RCC 7860 (cell line): ENCODE measurements around the gene ASIC4.

Source experiments
- DNase-seq: peaks from one replicate; pipeline ENCODE4 v3.0.0-alpha.2; 2015; ENCODE audit warnings: low spot score
- FAIRE-seq: peaks from 2 replicates; lab custom pipeline; 2012; peaks lifted over from hg19 to GRCh38; lab: Jason Lieb, UNC

ASIC4 gene

DNA sequence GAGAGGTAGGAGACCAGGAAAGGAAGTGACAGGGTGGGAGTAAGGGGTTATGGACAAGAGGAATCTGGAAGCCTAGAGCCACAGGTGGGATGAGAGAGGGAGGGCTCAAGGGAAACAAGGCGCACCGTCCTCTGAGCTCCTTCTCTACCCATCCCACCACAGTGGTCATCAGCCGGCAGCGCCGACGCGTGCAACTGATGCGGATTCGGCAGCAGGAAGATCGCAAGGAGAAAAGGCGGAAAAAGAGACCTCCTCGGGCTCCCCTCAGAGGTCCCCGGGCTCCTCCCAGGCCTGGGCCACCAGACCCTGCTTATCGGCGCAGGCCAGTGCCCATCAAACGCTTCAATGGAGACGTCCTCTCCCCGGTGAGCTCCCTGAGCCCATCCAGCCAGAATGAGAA, 34.7 kb downstream of the ASIC4 start:
- DNase-seq (no peak), FAIRE-seq (no peak)

- FAIRE-seq (no peak), DNase-seq (no peak)
Observed at GRCh38 chr2:219549619-219550018, 35.3 kb downstream of the ASIC4 start.

GRCh38 chr2:219551441-219552381, 37.4 kb downstream of the ASIC4 start:
- no peak for FAIRE-seq
- DNase-seq: peak; percentile 62

GRCh38 chr2:219552382-219553167, 38.3 kb downstream of the ASIC4 start:
- DNase-seq (peak; percentile 63), FAIRE-seq (no peak)

GRCh38 chr2:219553168-219553417, 38.8 kb downstream of the ASIC4 start:
- no peak for FAIRE-seq

GRCh38 chr2:219553463-219553963, 39.2 kb downstream of the ASIC4 start:
- FAIRE-seq (no peak), DNase-seq (no peak)

More at GRCh38 chr2:219553168-219553417, 38.8 kb downstream of the ASIC4 start:
- no peak for DNase-seq

DNA sequence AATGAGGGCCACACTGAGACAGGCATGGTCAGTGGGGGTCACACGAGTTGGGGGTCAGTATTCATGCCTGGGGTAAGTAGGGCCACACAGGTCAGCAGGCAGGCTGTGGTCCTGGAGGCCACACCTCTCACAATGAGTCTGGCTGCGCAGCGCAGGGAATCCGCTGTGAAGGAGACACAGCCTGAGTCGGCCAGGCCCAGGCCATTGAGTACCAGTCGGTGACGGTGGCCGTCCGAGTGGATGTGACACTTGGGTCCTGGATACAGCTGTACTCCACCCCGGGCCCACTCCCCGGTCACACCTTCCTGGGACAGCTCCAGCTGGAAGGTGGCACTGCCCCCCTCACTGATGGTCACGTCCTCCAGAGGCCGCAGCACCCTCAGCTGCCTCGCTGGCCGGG, 40.1 kb downstream of the ASIC4 start:
- DNase-seq (no peak), FAIRE-seq (no peak)

DNA sequence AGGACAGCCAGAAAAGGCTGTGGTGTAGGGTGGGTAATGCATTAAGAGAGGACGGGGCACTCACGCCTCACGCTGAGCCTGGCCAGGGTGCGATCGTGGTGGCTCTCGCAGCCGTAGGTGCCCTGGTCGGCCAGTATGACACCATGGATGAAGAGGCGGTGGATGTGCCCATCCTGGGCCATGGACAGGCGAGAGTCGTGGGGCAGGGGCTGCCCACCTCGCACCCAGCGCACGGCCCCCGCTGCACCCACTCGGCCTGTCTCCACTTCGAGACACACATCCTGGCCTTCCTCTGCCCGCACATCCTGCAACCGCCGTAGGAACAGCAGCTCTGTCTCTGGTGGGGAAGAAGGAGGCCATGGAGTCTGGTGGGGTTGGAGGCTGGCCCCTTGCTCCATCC, 41.7 kb downstream of the ASIC4 start:
- DNase-seq (no peak), FAIRE-seq (no peak)

- FAIRE-seq (no peak), DNase-seq (no peak)
Observed at GRCh38 chr2:219556413-219556812, 42.1 kb downstream of the ASIC4 start.

GRCh38 chr2:219557320-219557719, 43.0 kb downstream of the ASIC4 start:
- FAIRE-seq: no peak

DNA sequence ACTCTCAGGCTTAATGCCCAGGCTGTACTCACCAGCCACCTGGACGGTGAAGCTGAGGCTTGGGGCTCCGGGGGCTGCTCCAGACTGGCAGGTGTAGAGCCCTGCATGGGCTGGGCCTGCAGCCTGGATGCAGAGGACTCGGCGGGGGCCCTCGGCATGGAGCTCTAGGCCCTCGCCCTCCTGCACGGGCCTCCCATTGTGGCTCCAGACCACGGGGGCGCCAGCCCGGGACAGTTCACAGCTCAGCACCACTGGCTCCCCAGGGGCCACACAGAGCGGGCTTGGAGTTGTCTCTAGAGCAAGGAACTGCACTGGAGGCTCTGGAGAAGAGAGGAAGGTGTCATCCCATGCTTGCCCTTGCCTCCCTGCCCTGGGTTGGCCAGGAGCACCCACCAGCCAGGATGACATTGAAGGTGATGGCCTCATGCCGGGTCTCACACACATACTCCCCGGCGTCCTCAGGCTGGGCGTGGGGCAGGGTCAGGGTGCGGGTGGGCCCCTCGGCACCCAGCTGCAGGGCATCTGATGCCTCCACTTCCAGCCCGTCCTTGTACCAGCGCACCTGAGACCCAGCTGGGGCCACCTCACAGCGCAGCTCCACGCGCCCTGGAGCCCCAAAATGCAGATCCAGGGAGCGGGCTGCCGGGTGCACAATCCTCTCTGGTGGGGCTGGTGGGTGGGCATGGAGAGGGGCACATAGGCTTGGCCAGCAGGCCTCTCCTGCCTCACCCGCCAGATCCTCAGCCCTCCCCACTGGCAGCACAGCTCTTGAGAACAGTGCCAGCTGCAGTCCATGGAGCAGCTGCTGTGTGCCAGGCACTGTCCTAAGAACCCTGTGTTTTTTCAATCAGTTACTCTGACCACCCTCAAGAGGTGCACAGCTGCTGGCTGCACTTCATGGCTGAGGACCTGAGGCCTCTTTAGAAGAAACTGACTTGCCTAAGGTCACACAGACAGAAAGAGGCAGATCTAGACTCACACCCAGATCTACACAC, 43.8 kb downstream of the ASIC4 start:
- FAIRE-seq (no peak), DNase-seq (no peak)

More at GRCh38 chr2:219557320-219557719, 43.0 kb downstream of the ASIC4 start:
- DNase-seq: no peak

GRCh38 chr2:219559156-219559915, 45.1 kb downstream of the ASIC4 start:
- DNase-seq: no peak
- no peak for FAIRE-seq

DNA sequence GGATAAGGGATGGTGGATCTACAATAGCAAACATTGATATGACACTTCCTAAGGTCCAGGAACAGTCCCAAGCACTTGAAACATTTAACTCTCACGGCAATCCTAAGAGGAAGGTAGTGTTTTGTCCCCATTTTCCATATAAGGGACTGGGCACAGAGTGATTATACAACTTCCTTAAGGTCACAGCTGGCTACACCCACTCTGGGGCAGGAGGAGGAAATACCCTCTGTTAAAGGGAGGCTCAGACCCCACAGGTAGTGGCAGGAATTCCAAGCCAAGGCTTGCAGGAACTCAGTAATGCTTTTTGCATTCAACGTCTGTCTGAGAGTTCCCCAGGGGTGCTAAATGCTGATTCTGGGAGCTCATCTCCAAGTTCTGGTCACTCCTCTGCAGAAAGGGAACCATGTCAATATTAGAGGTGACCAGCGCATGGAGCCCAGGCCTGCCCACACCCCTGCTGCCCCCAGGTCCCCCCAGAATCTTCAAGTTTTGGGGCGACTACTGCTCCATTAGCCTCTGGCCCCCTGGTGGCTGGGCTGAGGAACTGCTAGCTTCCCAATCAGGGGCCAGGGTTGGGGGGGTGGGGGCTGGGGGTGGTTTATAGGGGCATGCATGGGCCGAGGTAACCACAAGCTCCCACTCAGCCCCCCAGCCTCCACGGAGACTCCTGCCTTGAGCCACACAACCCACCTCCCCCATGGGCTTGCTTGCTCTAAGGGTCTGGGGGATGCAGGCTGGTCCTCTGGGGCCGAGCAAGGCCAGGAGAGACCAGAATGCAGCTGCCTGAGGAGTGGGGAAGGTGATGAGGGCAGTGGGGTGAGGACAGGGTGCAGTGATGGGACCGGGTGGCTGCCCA, 46.0 kb downstream of the ASIC4 start:
- DNase-seq: no peak
- no peak for FAIRE-seq

GRCh38 chr2:219560893-219561178, 46.6 kb downstream of the ASIC4 start:
- no peak for FAIRE-seq
- DNase-seq: no peak

GRCh38 chr2:219561179-219562048, 47.1 kb downstream of the ASIC4 start:
- no peak for FAIRE-seq
- DNase-seq: no peak

- no peak for DNase-seq
- FAIRE-seq: no peak
Observed at GRCh38 chr2:219562049-219563020, 48.1 kb downstream of the ASIC4 start.

- FAIRE-seq (no peak), DNase-seq (no peak)
Observed at GRCh38 chr2:219563271-219563928, 49.1 kb downstream of the ASIC4 start.
